ENCODE data around the gene FNDC3A.

Gene FNDC3A

DNA sequence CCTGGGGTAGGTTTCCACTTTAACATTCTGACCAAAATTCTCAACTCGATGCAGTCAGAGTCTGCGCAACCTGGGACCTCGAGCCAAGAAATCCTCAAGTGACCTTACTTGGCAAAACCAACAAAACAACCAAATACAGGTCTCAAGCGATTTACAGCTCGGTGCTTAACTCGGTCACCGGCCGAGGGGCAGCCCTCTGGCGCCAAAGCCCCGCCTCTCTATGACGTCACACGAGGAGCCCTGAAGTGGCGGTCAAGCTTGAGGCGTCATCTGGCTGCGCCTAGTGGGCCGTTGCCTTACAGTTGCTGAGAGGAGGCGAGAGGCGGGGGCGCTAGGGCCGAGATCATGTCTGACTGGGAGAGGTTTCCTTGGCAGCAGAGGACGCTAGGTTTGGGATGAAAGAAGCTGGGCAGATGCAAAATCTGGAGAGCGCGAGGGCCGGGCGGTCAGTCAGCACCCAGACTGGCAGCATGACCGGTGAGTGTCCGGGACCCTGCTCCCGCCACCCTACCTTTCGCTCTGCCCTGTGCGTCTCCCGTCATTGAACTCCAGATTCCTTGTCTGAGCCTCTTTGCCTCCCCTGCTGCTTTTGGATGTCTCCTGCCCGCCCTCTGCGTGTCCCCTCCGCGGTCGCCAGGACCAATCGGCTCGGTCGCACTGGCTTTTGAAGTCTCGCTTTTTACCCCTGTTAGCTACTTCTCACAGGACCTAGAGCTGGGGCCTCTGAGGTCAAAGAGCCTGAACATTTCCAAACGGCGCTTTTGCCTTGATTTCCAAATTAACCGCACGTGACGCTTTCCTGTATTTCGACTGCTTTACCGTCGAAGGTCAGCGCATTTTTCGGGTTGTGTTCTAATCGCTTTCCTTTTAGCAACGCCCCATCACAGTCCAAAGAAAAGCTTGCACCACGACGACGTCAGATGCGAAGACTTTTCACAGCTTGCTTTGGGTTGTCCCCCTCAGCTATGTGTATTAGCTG lies 272.2 kb downstream of the FNDC3A start, which contains the start of gene CDADC1:
TSS of gene CDADC1 (plus strand) at position 283 of the 979 bp plus-strand sequence. CDS start at position 396, 113 bp downstream.
- Histone ChIP-seq H3K4me3 (ENCODE audit: low read length) (peak within 1 kb of the TSS; percentile 68), H3K4me1 (ENCODE audit: control insufficient read depth, insufficient read depth, low read length) (no peaks in the 10 kb centered on the region), H3K27me3 (ENCODE audit: control insufficient read depth, insufficient read depth, low read length) (no peaks in the 10 kb centered on the region), H3K27ac (ENCODE audit: low read length) (no peak within 1 kb of the TSS), H3K9me3 (ENCODE audit: control insufficient read depth, insufficient read depth, low read length) (no peaks in the 10 kb centered on the region), H3K36me3 (ENCODE audit: control insufficient read depth, insufficient read depth, low read length) (no peaks in the 10 kb centered on the region)
- DNase-seq (ENCODE audit: low read depth, low spot score) = peak; percentile 92
- no CpG with 5 or more reads among the region's 56 CpGs for WGBS (ENCODE audit: insufficient coverage, insufficient read length)

DNA sequence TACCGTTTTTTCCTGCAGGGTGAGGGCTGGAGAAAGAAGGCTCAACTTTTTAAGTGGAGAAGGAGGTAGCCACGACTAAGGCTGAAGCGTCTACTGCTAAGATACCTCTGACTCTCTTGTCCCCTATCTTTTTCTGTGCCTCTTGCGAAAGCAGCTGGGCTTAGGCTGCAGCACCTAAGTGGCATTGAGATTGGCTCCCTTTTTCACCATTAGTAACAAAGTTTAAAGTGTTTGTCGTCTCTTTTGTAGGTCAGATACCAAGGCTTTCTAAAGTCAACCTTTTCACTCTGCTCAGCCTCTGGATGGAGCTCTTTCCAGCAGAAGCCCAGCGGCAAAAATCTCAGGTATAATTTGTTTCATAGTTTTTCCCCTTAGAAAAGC lies 272.9 kb downstream of the FNDC3A start:
- no CpG with 5 or more reads among the region's 6 CpGs for WGBS (ENCODE audit: insufficient coverage, insufficient read length)
- DNase-seq (ENCODE audit: low read depth, low spot score) = no peak
- Histone ChIP-seq H3K9me3 (ENCODE audit: control insufficient read depth, insufficient read depth, low read length) (no peaks in the 10 kb centered on the region), H3K4me3 (ENCODE audit: low read length) (peak overlapping the region; percentile 68; the same call in 1 of the 2 replicates), H3K27ac (ENCODE audit: low read length) (no peak overlapping the region), H3K4me1 (ENCODE audit: control insufficient read depth, insufficient read depth, low read length) (no peaks in the 10 kb centered on the region), H3K36me3 (ENCODE audit: control insufficient read depth, insufficient read depth, low read length) (no peaks in the 10 kb centered on the region), H3K27me3 (ENCODE audit: control insufficient read depth, insufficient read depth, low read length) (no peaks in the 10 kb centered on the region)

DNA sequence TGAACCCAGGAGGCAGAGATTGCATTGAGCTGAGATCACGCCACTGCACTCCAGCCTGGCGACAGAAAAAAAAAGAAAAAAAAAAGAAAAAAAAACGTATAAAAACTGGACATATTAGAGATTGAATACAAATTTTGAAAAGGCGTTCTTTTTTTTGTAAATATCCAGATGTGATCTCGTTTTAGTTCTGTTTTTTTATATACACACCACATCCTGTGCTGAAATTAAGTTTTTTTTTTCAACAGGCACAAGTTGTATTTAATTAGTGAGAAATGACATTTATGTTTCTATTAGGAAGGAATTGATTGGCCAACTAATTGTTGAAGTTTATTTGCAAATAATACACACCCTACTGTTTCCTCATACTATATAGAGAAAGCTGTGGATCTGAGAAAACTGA lies 275.6 kb downstream of the FNDC3A start:
- Histone ChIP-seq H3K4me3 (ENCODE audit: low read length) (no peak overlapping the region), H3K36me3 (ENCODE audit: control insufficient read depth, insufficient read depth, low read length) (no peaks in the 10 kb centered on the region), H3K27me3 (ENCODE audit: control insufficient read depth, insufficient read depth, low read length) (no peaks in the 10 kb centered on the region), H3K9me3 (ENCODE audit: control insufficient read depth, insufficient read depth, low read length) (no peaks in the 10 kb centered on the region), H3K27ac (ENCODE audit: low read length) (no peak overlapping the region), H3K4me1 (ENCODE audit: control insufficient read depth, insufficient read depth, low read length) (no peaks in the 10 kb centered on the region)
- no CpG with 5 or more reads among the region's 5 CpGs for WGBS (ENCODE audit: insufficient coverage, insufficient read length)
- no peak for DNase-seq (ENCODE audit: low read depth, low spot score)

DNA sequence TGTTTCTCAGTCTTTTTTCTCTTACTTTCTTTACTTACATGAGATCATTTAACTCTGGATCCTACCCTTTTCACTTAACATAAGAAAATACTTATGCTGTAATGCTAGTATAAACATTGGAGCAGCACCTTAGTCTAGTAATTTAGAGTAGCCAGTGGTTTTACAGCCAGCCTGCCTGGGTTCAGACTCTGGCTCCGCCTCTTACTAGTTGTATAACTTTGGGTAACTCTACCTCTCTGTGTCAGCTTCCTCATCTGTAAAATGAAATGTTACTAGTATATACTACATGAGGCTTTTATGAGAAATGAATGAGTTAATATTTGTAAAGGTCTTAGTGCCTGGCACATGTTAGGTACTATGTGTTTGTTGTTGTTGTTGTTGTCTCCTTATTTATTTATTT lies 277.6 kb downstream of the FNDC3A start:
- Histone ChIP-seq H3K4me1 (ENCODE audit: control insufficient read depth, insufficient read depth, low read length) (no peaks in the 10 kb centered on the region), H3K4me3 (ENCODE audit: low read length) (no peak overlapping the region), H3K9me3 (ENCODE audit: control insufficient read depth, insufficient read depth, low read length) (no peaks in the 10 kb centered on the region), H3K36me3 (ENCODE audit: control insufficient read depth, insufficient read depth, low read length) (no peaks in the 10 kb centered on the region), H3K27me3 (ENCODE audit: control insufficient read depth, insufficient read depth, low read length) (no peaks in the 10 kb centered on the region), H3K27ac (ENCODE audit: low read length) (no peak overlapping the region)
- no peak for DNase-seq (ENCODE audit: low read depth, low spot score)
- no CpG with 5 or more reads among the region's 1 CpG for WGBS (ENCODE audit: insufficient coverage, insufficient read length)

DNA sequence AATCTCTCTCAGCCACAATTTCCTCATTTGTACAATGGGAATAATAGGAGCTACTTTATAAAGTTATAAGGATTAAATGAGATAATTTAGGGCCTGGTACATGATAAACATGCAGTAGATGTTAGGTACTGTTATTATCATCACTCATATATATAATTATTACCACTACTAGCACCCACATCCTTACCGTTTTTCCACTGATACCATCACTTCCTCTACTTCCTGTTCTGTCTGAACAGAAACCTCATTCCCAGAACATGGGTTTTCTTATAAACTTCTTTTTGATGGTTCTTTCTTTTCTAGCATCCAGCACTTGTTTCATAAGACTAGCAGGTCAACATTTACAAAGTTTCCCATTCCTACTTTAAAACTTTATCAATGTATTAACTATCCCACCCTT lies 278.3 kb downstream of the FNDC3A start:
- Histone ChIP-seq H3K4me3 (ENCODE audit: low read length) (no peak overlapping the region), H3K27ac (ENCODE audit: low read length) (no peak overlapping the region), H3K36me3 (ENCODE audit: control insufficient read depth, insufficient read depth, low read length) (no peaks in the 10 kb centered on the region), H3K9me3 (ENCODE audit: control insufficient read depth, insufficient read depth, low read length) (no peaks in the 10 kb centered on the region), H3K27me3 (ENCODE audit: control insufficient read depth, insufficient read depth, low read length) (no peaks in the 10 kb centered on the region), H3K4me1 (ENCODE audit: control insufficient read depth, insufficient read depth, low read length) (no peaks in the 10 kb centered on the region)
- no peak for DNase-seq (ENCODE audit: low read depth, low spot score)
- WGBS (ENCODE audit: insufficient coverage, insufficient read length) = no CpG with 5 or more reads among the region's 1 CpG

DNA sequence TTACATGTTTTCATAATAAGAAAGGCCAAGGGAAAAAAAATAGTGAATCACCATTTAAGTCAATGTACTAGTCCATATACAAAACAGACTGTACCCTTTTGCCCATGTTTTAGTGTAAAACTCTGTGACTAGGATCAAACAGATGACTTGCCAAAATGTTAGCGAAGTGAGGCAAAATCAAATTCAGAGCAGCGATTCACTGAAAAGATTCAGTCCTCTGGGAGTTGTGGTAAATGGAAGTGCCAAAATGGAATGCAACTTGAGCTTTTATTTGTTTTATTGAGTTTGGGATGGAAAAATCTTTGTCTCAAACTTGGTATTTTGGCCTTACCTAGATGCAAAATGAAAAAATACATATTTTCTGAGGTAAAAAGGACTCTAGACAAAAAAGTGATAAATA lies 281.1 kb downstream of the FNDC3A start:
- no peaks in the 10 kb centered on the region for H3K9me3 ChIP-seq (ENCODE audit: control insufficient read depth, insufficient read depth, low read length)
- H3K27me3 ChIP-seq (ENCODE audit: control insufficient read depth, insufficient read depth, low read length) = no peaks in the 10 kb centered on the region
- H3K36me3 ChIP-seq (ENCODE audit: control insufficient read depth, insufficient read depth, low read length) = no peaks in the 10 kb centered on the region
- H3K27ac ChIP-seq (ENCODE audit: low read length) = no peak overlapping the region
- H3K4me1 ChIP-seq (ENCODE audit: control insufficient read depth, insufficient read depth, low read length) = no peaks in the 10 kb centered on the region
- no peak overlapping the region for H3K4me3 ChIP-seq (ENCODE audit: low read length)
- no peak for DNase-seq (ENCODE audit: low read depth, low spot score)
- WGBS (ENCODE audit: insufficient coverage, insufficient read length) = no CpG with 5 or more reads among the region's 2 CpGs

DNA sequence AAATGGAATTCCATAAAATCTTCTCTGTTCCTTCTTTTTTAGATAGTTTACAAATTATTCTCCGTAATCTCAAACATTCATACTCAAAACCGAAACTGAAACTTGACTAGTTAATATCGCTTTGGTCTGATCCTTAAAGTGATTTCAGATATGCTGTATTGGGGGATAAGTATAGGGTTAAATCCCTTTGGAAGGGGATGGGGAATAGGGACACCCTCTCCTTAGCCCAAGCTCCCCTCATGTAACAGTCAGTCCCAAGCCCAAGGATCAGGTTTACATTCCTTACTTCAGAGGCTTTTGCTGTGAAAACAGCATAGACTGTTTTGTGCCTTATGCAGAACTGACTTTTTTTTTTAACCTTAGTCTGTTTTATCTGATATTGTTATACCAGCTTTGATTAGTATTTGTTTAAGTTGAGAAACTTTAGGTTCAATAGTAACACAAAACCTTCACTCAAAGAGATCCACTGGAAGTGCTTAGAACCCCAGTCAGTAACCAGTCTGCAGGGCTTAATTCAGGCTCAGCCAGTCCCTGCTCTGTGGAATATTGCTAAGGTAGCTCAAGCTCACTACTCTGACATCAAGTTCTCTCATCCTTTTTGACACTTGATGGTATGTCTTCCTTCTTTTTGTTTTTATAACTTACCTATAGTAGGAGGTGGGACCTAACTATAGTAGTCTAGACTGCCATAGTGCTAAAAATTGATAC lies 282.5 kb downstream of the FNDC3A start:
- no peaks in the 10 kb centered on the region for H3K36me3 ChIP-seq (ENCODE audit: control insufficient read depth, insufficient read depth, low read length)
- H3K4me1 ChIP-seq (ENCODE audit: control insufficient read depth, insufficient read depth, low read length) = no peaks in the 10 kb centered on the region
- WGBS (ENCODE audit: insufficient coverage, insufficient read length) = 100% methylated on average over 3 of the region's 3 CpGs
- H3K9me3 ChIP-seq (ENCODE audit: control insufficient read depth, insufficient read depth, low read length) = no peaks in the 10 kb centered on the region
- no peak for DNase-seq (ENCODE audit: low read depth, low spot score)
- no peak overlapping the region for H3K27ac ChIP-seq (ENCODE audit: low read length)
- H3K4me3 ChIP-seq (ENCODE audit: low read length) = no peak overlapping the region
- H3K27me3 ChIP-seq (ENCODE audit: control insufficient read depth, insufficient read depth, low read length) = no peaks in the 10 kb centered on the region
